ENCODE data around the gene OR1D2. TPM values are rescaled to one million over a fixed set of nuclear protein-coding genes. Genes with fewer than 3 reads are reported as not detected.
"Not testable (repeated sequence)": the region's sequence is repeated elsewhere in the genome, so short reads cannot be mapped to it uniquely, and the experiment has no call there.

The OR1D2 gene, protein sequence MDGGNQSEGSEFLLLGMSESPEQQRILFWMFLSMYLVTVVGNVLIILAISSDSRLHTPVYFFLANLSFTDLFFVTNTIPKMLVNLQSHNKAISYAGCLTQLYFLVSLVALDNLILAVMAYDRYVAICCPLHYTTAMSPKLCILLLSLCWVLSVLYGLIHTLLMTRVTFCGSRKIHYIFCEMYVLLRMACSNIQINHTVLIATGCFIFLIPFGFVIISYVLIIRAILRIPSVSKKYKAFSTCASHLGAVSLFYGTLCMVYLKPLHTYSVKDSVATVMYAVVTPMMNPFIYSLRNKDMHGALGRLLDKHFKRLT
- total RNA-seq = not detected
- not detected for polyA plus RNA-seq
- long read RNA-seq, donor 1 = 0 reads
- long read RNA-seq, donor 2 = 0 reads
- long read RNA-seq, donor 3 = 0 reads
- long read RNA-seq, donor 4 = 0 reads
- long read RNA-seq, donor 5 = 0 reads
- long read RNA-seq, donor 6 = 0 reads
- long read RNA-seq, donor 7 = 0 reads
- long read RNA-seq, donor 8 = 0 reads
- long read RNA-seq, donor 9 = 0 reads
- long read RNA-seq, donor 10 = 0 reads

DNA sequence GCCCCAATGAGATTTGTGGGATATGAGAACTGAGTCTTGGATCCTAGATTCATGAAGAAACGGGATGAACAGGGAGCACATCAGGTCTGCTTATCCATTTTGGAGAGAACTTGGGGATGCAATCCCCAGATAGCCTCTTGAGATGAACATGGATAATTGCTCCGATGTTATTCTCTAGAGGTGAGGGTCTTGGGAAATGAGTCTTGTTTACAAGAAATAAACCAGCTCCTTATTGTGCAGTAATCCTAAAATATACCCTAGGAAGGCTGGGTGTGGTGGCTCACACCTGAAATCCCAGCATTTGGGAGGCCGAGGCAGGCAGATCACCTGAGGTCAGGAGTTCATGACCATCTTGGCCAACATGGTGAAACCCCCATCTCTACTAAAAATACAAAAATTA lies at the start of gene OR1D2:
TSS of gene OR1D2 (minus strand) at position 101 of the 400 bp plus-strand sequence. CDS start 11,426 bp downstream, outside the sequence.
- no peak within 1 kb of the TSS for H3K27ac ChIP-seq

DNA sequence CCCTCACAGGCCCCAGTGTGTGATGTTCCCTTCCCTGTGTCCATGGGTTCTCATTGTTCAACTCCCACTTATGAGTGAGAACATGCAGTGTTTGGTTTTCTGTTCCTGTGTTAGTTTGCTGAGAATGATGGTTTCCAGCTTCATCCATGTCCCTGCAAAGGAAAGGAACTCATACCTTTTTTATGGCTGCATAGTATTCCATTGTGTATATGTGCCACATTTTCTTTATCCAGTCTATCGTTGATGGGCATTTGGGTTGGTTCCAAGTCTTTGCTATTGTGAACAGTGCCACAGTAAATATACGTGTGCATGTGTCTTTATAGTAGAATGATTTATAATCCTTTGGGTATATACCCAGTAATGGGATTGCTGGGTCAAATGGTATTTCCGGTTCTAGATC lies 33.3 kb upstream of the OR1D2 start:
- H3K36me3 ChIP-seq; intact Hi-C loops (cut with DNase I; ENCODE audit: low total_unique reads); DNase-seq; H3K4me3 ChIP-seq; H3K4me1 ChIP-seq; H3K27me3 ChIP-seq; H3K27ac ChIP-seq: not testable (repeated sequence)
- WGBS, 5 donors = 70 to 94% (median 82%) methylated on average over 2 to 3 of the region's 3 CpGs
- peaks cover 0 to 18% (median 10%) of the 10 kb centered on the region in 4 donors for H3K9me3 ChIP-seq

More for the DNA sequence above, at the start of gene OR1D2:
- no peaks in the 10 kb centered on the region for H3K36me3 ChIP-seq
- H3K4me1 ChIP-seq = no peaks in the 10 kb centered on the region
- H3K27me3 ChIP-seq = no peaks in the 10 kb centered on the region
- TF ChIP-seq POLR2A (IDR thresholded peaks at IDR 0.05) (no peak), EP300 (IDR thresholded peaks at IDR 0.05) (no peak)
- TF ChIP-seq, protein P1, sequence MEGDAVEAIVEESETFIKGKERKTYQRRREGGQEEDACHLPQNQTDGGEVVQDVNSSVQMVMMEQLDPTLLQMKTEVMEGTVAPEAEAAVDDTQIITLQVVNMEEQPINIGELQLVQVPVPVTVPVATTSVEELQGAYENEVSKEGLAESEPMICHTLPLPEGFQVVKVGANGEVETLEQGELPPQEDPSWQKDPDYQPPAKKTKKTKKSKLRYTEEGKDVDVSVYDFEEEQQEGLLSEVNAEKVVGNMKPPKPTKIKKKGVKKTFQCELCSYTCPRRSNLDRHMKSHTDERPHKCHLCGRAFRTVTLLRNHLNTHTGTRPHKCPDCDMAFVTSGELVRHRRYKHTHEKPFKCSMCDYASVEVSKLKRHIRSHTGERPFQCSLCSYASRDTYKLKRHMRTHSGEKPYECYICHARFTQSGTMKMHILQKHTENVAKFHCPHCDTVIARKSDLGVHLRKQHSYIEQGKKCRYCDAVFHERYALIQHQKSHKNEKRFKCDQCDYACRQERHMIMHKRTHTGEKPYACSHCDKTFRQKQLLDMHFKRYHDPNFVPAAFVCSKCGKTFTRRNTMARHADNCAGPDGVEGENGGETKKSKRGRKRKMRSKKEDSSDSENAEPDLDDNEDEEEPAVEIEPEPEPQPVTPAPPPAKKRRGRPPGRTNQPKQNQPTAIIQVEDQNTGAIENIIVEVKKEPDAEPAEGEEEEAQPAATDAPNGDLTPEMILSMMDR (IDR thresholded peaks at IDR 0.05) = no peak
- no peak for DNase-seq
- intact Hi-C loops (cut with DNase I; ENCODE audit: low total_unique reads) = no loop called here
- no peak within 1 kb of the TSS for H3K4me3 ChIP-seq
- peaks cover 0 to 32% (median 20%) of the 10 kb centered on the region in 4 donors for H3K9me3 ChIP-seq
- WGBS, 5 donors = 59 to 72% (median 67%) methylated on average over 3 of the region's 3 CpGs

DNA sequence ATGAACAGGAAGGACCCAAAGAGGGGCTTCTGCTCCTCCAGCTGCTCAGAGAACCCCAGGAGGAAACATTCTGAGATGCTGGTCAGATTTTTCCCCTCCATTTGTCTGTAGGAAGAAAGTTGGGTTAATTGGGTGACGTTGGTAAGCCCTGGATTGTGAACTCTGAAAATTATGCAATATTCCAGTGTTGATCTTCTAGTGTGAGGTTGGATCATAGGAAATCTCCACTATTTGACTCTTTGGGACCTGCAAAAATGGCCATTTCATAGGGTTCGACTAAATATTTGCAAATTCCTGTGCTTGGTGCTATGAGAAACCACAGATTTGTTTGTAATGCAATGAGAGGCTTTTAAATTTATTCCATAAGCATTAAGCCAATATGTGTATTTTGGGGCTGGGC lies 23.2 kb upstream of the OR1D2 start, which contains the start of gene OR1G1:
TSS of gene OR1G1 (minus strand) at position 101 of the 400 bp plus-strand sequence. CDS start at position 101, 0 bp downstream.
- DNase-seq = no peak
- Histone ChIP-seq H3K36me3 (no peaks in the 10 kb centered on the region), H3K27ac (no peak within 1 kb of the TSS), H3K9me3 (no peaks in the 10 kb centered on the region), H3K27me3 (peaks cover 0 to 6% (median 0%) of the 10 kb centered on the region in 3 donors), H3K4me1 (no peaks in the 10 kb centered on the region), H3K4me3 (no peak within 1 kb of the TSS)
- TF ChIP-seq EP300 (IDR thresholded peaks at IDR 0.05) (no peak), POLR2AphosphoS5 (IDR thresholded peaks at IDR 0.05) (no peak)
- intact Hi-C loops (cut with DNase I; ENCODE audit: low total_unique reads) = no loop called here
- 71 to 79% (median 77%) methylated on average over 2 of the region's 2 CpGs for WGBS, 5 donors

DNA sequence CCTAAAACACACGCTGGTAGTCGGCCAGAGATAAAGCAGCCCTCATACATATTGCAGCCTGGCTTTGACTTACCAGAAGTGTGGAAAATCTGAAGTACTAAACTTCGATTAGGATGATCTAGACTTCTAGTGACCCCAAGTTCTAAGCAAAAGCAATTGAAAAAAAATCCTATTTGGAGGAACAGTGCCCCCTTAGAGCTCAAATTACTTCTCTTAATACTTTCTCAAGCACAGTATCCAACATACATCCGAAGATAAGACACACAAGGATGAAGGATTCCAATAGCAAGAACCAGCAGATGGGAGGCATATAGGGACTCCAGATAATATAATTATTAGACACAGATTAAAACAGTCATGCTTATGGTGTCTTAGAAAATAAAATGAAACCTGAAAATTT lies 30.4 kb downstream of the OR1D2 start:
- H3K4me3 ChIP-seq; H3K36me3 ChIP-seq; DNase-seq; intact Hi-C loops (cut with DNase I; ENCODE audit: low total_unique reads); H3K4me1 ChIP-seq; H3K27me3 ChIP-seq; H3K27ac ChIP-seq; H3K9me3 ChIP-seq: not testable (repeated sequence)
- WGBS, 5 donors = 63 to 79% (median 73%) methylated on average over 4 of the region's 4 CpGs

DNA sequence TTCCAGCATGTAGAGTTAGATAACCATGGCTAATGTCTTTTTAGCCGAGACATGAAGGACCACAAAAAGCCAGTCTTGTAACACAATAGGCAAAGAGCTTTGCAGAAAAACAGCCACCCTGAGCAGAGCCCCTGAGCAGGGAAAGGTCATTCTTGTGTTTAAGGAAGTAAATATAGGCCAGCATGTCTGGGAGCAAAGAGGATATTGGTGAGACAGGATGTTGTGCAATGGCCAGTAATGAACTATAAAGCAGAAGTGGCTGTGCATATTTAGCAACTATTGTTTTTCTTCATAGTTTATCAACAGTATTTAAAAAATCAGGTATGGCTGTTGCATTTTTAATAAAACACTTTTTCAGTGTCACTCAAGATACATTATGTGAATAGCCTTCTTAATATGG lies 39.0 kb downstream of the OR1D2 start:
- H3K4me1 ChIP-seq; H3K27me3 ChIP-seq; H3K27ac ChIP-seq; H3K9me3 ChIP-seq; H3K36me3 ChIP-seq; H3K4me3 ChIP-seq; intact Hi-C loops (cut with DNase I; ENCODE audit: low total_unique reads): not testable (repeated sequence)
- WGBS, 5 donors = 11% methylated on average over 1 of the region's 1 CpG; no CpG with 5 or more reads in 4 of the 5 donors
- peak in 1 of 2 donors; percentile 28 for DNase-seq

DNA sequence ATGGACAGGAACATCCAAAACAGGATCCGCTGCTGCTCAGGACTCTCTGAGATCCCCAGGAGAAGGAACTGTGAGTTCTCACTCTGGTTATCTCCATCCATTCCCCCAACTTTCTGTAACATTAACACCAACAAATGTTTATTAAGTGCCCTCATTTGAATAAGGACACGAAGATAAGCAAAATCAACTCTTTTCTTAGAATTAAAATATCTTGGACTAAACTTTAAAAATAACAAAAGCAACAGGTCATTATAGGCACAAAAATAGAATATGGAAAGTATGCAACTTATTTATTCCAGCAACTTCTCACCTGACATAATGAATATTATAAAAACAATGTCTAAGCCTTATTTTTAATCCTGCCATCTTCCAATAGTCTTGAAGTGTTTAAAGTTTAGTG lies 40.7 kb downstream of the OR1D2 start, which contains the start of gene OR1D5:
TSS of gene OR1D5 (minus strand) at position 101 of the 400 bp plus-strand sequence. CDS start at position 101, 0 bp downstream.
- H3K27me3 ChIP-seq; H3K4me1 ChIP-seq; H3K9me3 ChIP-seq; DNase-seq; H3K27ac ChIP-seq; H3K4me3 ChIP-seq; H3K36me3 ChIP-seq; intact Hi-C loops (cut with DNase I; ENCODE audit: low total_unique reads): not testable (repeated sequence)
- 60% methylated on average over 1 of the region's 2 CpGs; no CpG with 5 or more reads in 3 of the 5 donors for WGBS, 5 donors

DNA sequence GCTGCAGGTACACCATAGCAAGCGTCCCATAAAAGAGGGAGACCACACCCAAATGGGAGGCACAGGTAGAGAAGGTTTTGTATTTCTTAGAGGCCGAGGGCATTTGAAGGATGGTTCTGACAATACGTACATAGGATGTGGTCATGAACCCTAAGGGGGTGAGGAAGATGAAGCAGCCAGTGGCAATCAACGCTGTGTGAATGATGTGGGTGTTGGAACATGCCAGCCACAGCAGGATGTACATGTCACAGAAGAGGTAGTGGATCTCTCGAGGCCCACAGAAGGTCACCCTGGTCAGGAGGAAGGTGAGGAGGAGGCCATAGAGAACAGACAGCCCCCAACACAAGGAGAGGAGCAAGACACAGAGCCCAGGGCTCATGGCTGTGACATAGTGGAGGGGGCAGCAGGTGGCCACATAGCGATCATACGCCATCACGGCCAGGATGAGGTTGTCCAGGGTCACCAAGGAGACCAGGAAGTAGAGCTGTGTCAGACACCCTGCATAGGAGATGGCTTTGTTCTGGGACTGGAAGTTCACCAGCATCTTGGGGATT lies 41.3 kb downstream of the OR1D2 start:
- H3K4me1 ChIP-seq; DNase-seq; H3K27ac ChIP-seq; H3K9me3 ChIP-seq; H3K27me3 ChIP-seq; intact Hi-C loops (cut with DNase I; ENCODE audit: low total_unique reads); H3K36me3 ChIP-seq; H3K4me3 ChIP-seq: not testable (repeated sequence)
- 76 to 83% (median 79%) methylated on average over 7 to 8 of the region's 8 CpGs for WGBS, 5 donors

DNA sequence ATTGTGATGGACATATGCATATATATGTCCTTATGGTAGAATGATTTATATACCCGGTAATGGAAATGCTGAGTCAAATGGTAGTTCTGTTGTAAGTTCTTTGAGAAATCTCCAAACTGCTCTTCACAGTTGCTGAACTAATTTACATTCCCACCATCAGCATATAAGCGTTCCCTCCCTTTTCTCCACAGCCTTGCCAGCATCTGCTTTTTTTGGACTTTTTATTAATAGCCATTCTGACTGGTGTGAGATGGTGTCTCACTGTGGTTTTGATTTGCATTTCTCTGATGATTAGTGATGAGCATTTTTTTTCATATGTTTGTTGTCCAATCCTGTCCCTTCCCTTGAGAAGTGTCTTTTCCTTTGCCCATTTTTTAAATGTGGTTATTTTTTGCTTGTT lies 49.4 kb downstream of the OR1D2 start:
- intact Hi-C loops (cut with DNase I; ENCODE audit: low total_unique reads) = not testable (repeated sequence)
- 92 to 100% (median 96%) methylated on average over 1 of the region's 2 CpGs for WGBS, 5 donors

More for the DNA sequence above, 49.4 kb downstream of the OR1D2 start:
- not testable (repeated sequence) for H3K27ac ChIP-seq, H3K4me1 ChIP-seq, H3K4me3 ChIP-seq, H3K9me3 ChIP-seq, H3K27me3 ChIP-seq, DNase-seq, H3K36me3 ChIP-seq

Measured in stomach (tissue), 19 donors.